Measurements from ENCODE around the gene CFAP54.
"Not testable (repeated sequence)": the region's sequence is repeated elsewhere in the genome, so short reads cannot be mapped to it uniquely, and the experiment has no call there.

The CFAP54 gene

GRCh38 chr12:96493106-96493505 lies 3.7 kb downstream of the CFAP54 start:
- no peaks in the 10 kb centered on the region for H3K27me3 ChIP-seq (replicated peaks; ENCODE audit: control insufficient read depth, insufficient read depth, low read length)
- DNase-seq (ENCODE audit: extremely low read depth, insufficient read length), result no peak
- no peaks in the 10 kb centered on the region for H3K36me3 ChIP-seq (ENCODE audit: control insufficient read depth, insufficient read depth, low read length)
- no peak overlapping the region for H3K4me3 ChIP-seq (replicated peaks; ENCODE audit: low read depth, low read length)
- TF ChIP-seq CTCF (IDR thresholded peaks at IDR 0.05; ENCODE audit: insufficient read depth, low read length, poor library complexity, severe bottlenecking), result no peak

GRCh38 chr12:96494154-96494553 lies 4.8 kb downstream of the CFAP54 start:
- H3K4me3 ChIP-seq (replicated peaks; ENCODE audit: low read depth, low read length); DNase-seq (ENCODE audit: extremely low read depth, insufficient read length); H3K27me3 ChIP-seq (replicated peaks; ENCODE audit: control insufficient read depth, insufficient read depth, low read length); H3K36me3 ChIP-seq (ENCODE audit: control insufficient read depth, insufficient read depth, low read length): not testable (repeated sequence)

GRCh38 chr12:96495155-96495554 lies 5.8 kb downstream of the CFAP54 start:
- DNase-seq (ENCODE audit: extremely low read depth, insufficient read length), result no peak
- TF ChIP-seq CTCF (IDR thresholded peaks at IDR 0.05; ENCODE audit: insufficient read depth, low read length, poor library complexity, severe bottlenecking), result no peak
- no peaks in the 10 kb centered on the region for H3K27me3 ChIP-seq (replicated peaks; ENCODE audit: control insufficient read depth, insufficient read depth, low read length)
- H3K4me3 ChIP-seq (replicated peaks; ENCODE audit: low read depth, low read length), result no peak overlapping the region
- no peaks in the 10 kb centered on the region for H3K36me3 ChIP-seq (ENCODE audit: control insufficient read depth, insufficient read depth, low read length)

- DNase-seq (ENCODE audit: extremely low read depth, insufficient read length), result peak; percentile 11
- Histone ChIP-seq H3K36me3 (ENCODE audit: control insufficient read depth, insufficient read depth, low read length) (no peaks in the 10 kb centered on the region), H3K27me3 (replicated peaks; ENCODE audit: control insufficient read depth, insufficient read depth, low read length) (no peaks in the 10 kb centered on the region), H3K4me3 (replicated peaks; ENCODE audit: low read depth, low read length) (no peak overlapping the region)
- TF ChIP-seq CTCF (IDR thresholded peaks at IDR 0.05; ENCODE audit: insufficient read depth, low read length, poor library complexity, severe bottlenecking), result no peak
These were observed 6.6 kb downstream of the CFAP54 start for GRCh38 chr12:96495841-96496545.

- no peak overlapping the region for H3K4me3 ChIP-seq (replicated peaks; ENCODE audit: low read depth, low read length)
- H3K36me3 ChIP-seq (ENCODE audit: control insufficient read depth, insufficient read depth, low read length), result no peaks in the 10 kb centered on the region
- DNase-seq (ENCODE audit: extremely low read depth, insufficient read length), result no peak
- H3K27me3 ChIP-seq (replicated peaks; ENCODE audit: control insufficient read depth, insufficient read depth, low read length), result no peaks in the 10 kb centered on the region
- no peak for TF ChIP-seq CTCF (IDR thresholded peaks at IDR 0.05; ENCODE audit: insufficient read depth, low read length, poor library complexity, severe bottlenecking)
These were observed 7.6 kb downstream of the CFAP54 start for GRCh38 chr12:96496944-96497343.

- DNase-seq (ENCODE audit: extremely low read depth, insufficient read length), result no peak
- no peak for TF ChIP-seq CTCF (IDR thresholded peaks at IDR 0.05; ENCODE audit: insufficient read depth, low read length, poor library complexity, severe bottlenecking)
- no peak overlapping the region for H3K4me3 ChIP-seq (replicated peaks; ENCODE audit: low read depth, low read length)
These were observed 8.5 kb downstream of the CFAP54 start for GRCh38 chr12:96497855-96498254.

More at GRCh38 chr12:96497855-96498254, 8.5 kb downstream of the CFAP54 start:
- no peaks in the 10 kb centered on the region for H3K36me3 ChIP-seq (ENCODE audit: control insufficient read depth, insufficient read depth, low read length)
- H3K27me3 ChIP-seq (replicated peaks; ENCODE audit: control insufficient read depth, insufficient read depth, low read length), result no peaks in the 10 kb centered on the region

All from GM06990 (cell line).